OCI-LY7 (cell line): Measurements from ENCODE around the gene DGKE. TPM values are rescaled to one million over a fixed set of nuclear protein-coding genes. Genes with fewer than 3 reads are reported as not detected.

Experiments used
- BruUV-seq: library from RNA; stranded (reverse); fragments of 400-500 nt; replicated peaks from 2 replicates; lab custom pipeline; 2021; lab: Mats Ljungman, UMichigan
- CTCF ChIA-PET: fragments of 300-600 bp; sonication (Branson Sonifier 250); formaldehyde crosslinking; loops from one replicate; lab custom pipeline; 2022; ENCODE audit warnings: antibody characterized with exemption; ENCODE audit not compliant: unreplicated experiment; lab: Charles Lee
- POLR2A ChIA-PET: fragments of 300-600 bp; sonication (Branson Sonifier 250); formaldehyde crosslinking; loops from one replicate; lab custom pipeline; 2022; ENCODE audit warnings: antibody characterized with exemption; lab: Charles Lee
- DNase-seq: peaks from one replicate; pipeline ENCODE4 v3.0.0-alpha.2; 2015; ENCODE audit warnings: low spot score
- H2AFZ ChIP-seq: fragments of 200-600 bp; sonication (generic), shearing (Covaris generic); 2 replicates; pipeline ENCODE4 v1.6.1; 2014; ENCODE audit warnings: mild to moderate bottlenecking, antibody characterized with exemption, low read length, moderate library complexity
- H3K27ac ChIP-seq: fragments of 200-600 bp; sonication (generic); 2 replicates; pipeline ENCODE4 v1.5.1; 2014; ENCODE audit warnings: mixed run types, low read depth, mild to moderate bottlenecking, moderate library complexity, low read length, inconsistent platforms; ENCODE audit not compliant: poor library complexity, severe bottlenecking
- H3K36me3 ChIP-seq: fragments of 200-600 bp; sonication (generic); 2 replicates; pipeline ENCODE4 v1.6.1; 2014; ENCODE audit warnings: mild to moderate bottlenecking, antibody characterized with exemption, low read length, moderate library complexity, mixed read lengths; ENCODE audit not compliant: insufficient read depth
- H3K4me1 ChIP-seq: fragments of 200-600 bp; sonication (generic); 2 replicates; pipeline ENCODE4 v1.5.1; 2014; ENCODE audit warnings: mild to moderate bottlenecking, low read length; ENCODE audit not compliant: insufficient read depth, poor library complexity, severe bottlenecking
- H3K4me2 ChIP-seq: fragments of 200-600 bp; sonication (generic); 2 replicates; pipeline ENCODE4 v1.6.1; 2014; ENCODE audit warnings: mild to moderate bottlenecking, low read length
- H3K4me3 ChIP-seq: fragments of 200-600 bp; sonication (generic); 2 replicates; pipeline ENCODE4 v1.5.1; 2014; ENCODE audit warnings: mild to moderate bottlenecking, low read depth, low read length; ENCODE audit not compliant: poor library complexity, severe bottlenecking
- H3K79me2 ChIP-seq: fragments of 200-600 bp; sonication (generic); 2 replicates; pipeline ENCODE4 v1.6.1; 2016; ENCODE audit warnings: low read depth, mild to moderate bottlenecking, low read length, moderate library complexity, mixed read lengths; ENCODE audit not compliant: insufficient read depth
- H3K9me2 ChIP-seq: fragments of 200-600 bp; sonication (generic); 2 replicates; pipeline ENCODE4 v1.6.1; 2016; ENCODE audit warnings: mild to moderate bottlenecking, low read length, mixed read lengths; ENCODE audit not compliant: insufficient read depth
- H3K9me3 ChIP-seq: fragments of 200-600 bp; sonication (generic); 2 replicates; pipeline ENCODE4 v1.6.1; 2014; ENCODE audit warnings: mild to moderate bottlenecking, mixed run types, low read length, mixed read lengths
- H4K20me1 ChIP-seq: fragments of 200-600 bp; sonication (generic); 2 replicates; pipeline ENCODE4 v1.6.1; 2014; ENCODE audit warnings: mild to moderate bottlenecking, antibody characterized with exemption, low read length, moderate library complexity, mixed read lengths; ENCODE audit not compliant: insufficient read depth
- CTCF ChIP-seq: fragments of 200-600 bp; sonication (generic); conservative IDR thresholded peaks from 2 replicates; pipeline ENCODE4 v1.5.1; 2014; ENCODE audit warnings: mild to moderate bottlenecking, antibody characterized with exemption, low read length, moderate library complexity, mixed read lengths
- EZH2phosphoT487 ChIP-seq: fragments of 200-600 bp; sonication (generic); IDR thresholded peaks from 2 replicates; pipeline ENCODE4 v1.6.1; 2018; ENCODE audit warnings: low read depth, borderline replicate concordance, mild to moderate bottlenecking, mixed run types, antibody characterized with exemption, low read length, moderate library complexity, mixed read lengths
- intact Hi-C: fragments of 100-400 bp; cut with micrococcal nuclease; formaldehyde crosslinking; loops from one replicate; pipeline ENCODE4 v1.10.0; 2022; ENCODE audit not compliant: unreplicated experiment
- total RNA-seq, 2 experiments: library from RNA; depleted of rRNA in 1 of 2; stranded (reverse); fragments of >200 nt in 1 of 2; shearing (Covaris generic) in 1 of 2; gene quantifications; 2 replicates each; pipeline ENCODE4 v1.2.3, GENCODE V29; 2014 to 2022

The DGKE gene
- total RNA-seq, 2 experiments from 2014 or later: 8.6 to 21.4 TPM

- H3K9me2 ChIP-seq: 0 out of 2 replicates have a peak, but pooled peaks cover 3% of the 10 kb centered on the region
- no peak overlapping the region for H3K4me3 ChIP-seq
- H2AFZ ChIP-seq: no peak overlapping the region
- no peak for DNase-seq
- CTCF ChIA-PET: no interaction called here
- intact Hi-C loops: no loop called here
- no peaks in the 10 kb centered on the region for H3K79me2 ChIP-seq
- no peaks in the 10 kb centered on the region for H3K36me3 ChIP-seq
- H3K4me2 ChIP-seq: no peak overlapping the region
- H3K27ac ChIP-seq: no peak overlapping the region
- no peaks in the 10 kb centered on the region for H3K9me3 ChIP-seq
- no TSS peak for BruUV-seq
- POLR2A ChIA-PET: no interaction called here
- no peaks in the 10 kb centered on the region for H4K20me1 ChIP-seq
- TF ChIP-seq EZH2phosphoT487 (no peak), CTCF (no peak)
- no peaks in the 10 kb centered on the region for H3K4me1 ChIP-seq
Measured at GRCh38 chr17:56803071-56803470, 30.9 kb upstream of the DGKE start.

GRCh38 chr17:56804454-56804853 lies 29.5 kb upstream of the DGKE start:
- H2AFZ ChIP-seq: no peak overlapping the region
- TF ChIP-seq CTCF (no peak), EZH2phosphoT487 (no peak)
- intact Hi-C loops: no loop called here
- no peaks in the 10 kb centered on the region for H3K9me3 ChIP-seq
- no TSS peak for BruUV-seq
- no peaks in the 10 kb centered on the region for H3K79me2 ChIP-seq
- no peaks in the 10 kb centered on the region for H4K20me1 ChIP-seq
- H3K36me3 ChIP-seq: no peaks in the 10 kb centered on the region
- ChIA-PET POLR2A (no interaction called here), CTCF (no interaction called here)
- no peak for DNase-seq
- no peak overlapping the region for H3K27ac ChIP-seq
- 0 out of 2 replicates have a peak, but pooled peaks cover 3% of the 10 kb centered on the region for H3K9me2 ChIP-seq
- no peaks in the 10 kb centered on the region for H3K4me1 ChIP-seq
- no peak overlapping the region for H3K4me3 ChIP-seq
- H3K4me2 ChIP-seq: no peak overlapping the region

- POLR2A ChIA-PET: interaction anchor here (0.7 kb wide), 1 partner anchor 59 kb away, joined by 3 read pairs; no protein-coding TSS in a partner anchor
Measured at GRCh38 chr17:56806949-56807348, 27.0 kb upstream of the DGKE start.

More at GRCh38 chr17:56806949-56807348, 27.0 kb upstream of the DGKE start:
- H3K79me2 ChIP-seq: no peaks in the 10 kb centered on the region
- no TSS peak for BruUV-seq
- intact Hi-C loops: no loop called here
- no peak overlapping the region for H3K27ac ChIP-seq
- no peak for DNase-seq
- CTCF ChIA-PET: no interaction called here
- no peak overlapping the region for H3K4me3 ChIP-seq
- TF ChIP-seq CTCF (no peak), EZH2phosphoT487 (no peak)
- H3K4me2 ChIP-seq: no peak overlapping the region
- no peak overlapping the region for H2AFZ ChIP-seq
- H3K9me2 ChIP-seq: 0 out of 2 replicates have a peak, but pooled peaks cover 3% of the 10 kb centered on the region
- H4K20me1 ChIP-seq: no peaks in the 10 kb centered on the region
- H3K9me3 ChIP-seq: no peaks in the 10 kb centered on the region
- no peaks in the 10 kb centered on the region for H3K4me1 ChIP-seq
- H3K36me3 ChIP-seq: no peaks in the 10 kb centered on the region
